ENCODE measurements around the gene CCDC40.
"Not testable (repeated sequence)": the region's sequence is repeated elsewhere in the genome, so short reads cannot be mapped to it uniquely, and the experiment has no call there.

Gene CCDC40

GRCh38 chr17:80023481-80024205, 12.8 kb upstream of the CCDC40 start:
- no peak for DNase-seq

DNA sequence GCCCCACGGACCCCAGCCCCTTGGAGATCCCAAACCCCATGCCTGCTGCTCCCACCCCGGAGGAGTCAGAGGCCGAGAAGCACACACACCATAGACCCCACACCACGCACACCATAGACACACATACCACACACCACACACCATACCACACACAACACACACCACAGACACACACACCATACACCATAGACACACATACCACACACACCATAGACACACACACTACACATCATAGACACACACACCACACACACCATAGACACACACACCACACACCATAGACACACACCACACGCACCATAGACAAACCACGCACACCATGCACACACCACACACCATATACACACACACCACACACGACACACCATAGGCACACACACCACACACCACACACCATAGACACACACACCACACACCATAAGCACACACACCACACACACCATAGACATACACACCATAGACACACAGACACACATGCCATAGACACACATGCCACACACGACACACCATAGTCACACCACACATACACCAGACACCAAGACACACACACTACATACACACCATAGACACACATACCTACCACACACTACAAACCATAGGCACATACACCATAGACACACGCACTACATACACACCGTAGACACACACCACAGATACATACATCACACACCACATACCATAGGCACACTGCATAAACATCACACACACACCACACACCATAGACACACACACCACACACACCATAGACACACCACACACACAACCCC, 12.1 kb upstream of the CCDC40 start:
- no peak for DNase-seq

- no peak for DNase-seq
Observed at GRCh38 chr17:80025140-80025539, 11.3 kb upstream of the CCDC40 start.

- DNase-seq = no peak
Observed at GRCh38 chr17:80025796-80026195, 10.6 kb upstream of the CCDC40 start.

DNA sequence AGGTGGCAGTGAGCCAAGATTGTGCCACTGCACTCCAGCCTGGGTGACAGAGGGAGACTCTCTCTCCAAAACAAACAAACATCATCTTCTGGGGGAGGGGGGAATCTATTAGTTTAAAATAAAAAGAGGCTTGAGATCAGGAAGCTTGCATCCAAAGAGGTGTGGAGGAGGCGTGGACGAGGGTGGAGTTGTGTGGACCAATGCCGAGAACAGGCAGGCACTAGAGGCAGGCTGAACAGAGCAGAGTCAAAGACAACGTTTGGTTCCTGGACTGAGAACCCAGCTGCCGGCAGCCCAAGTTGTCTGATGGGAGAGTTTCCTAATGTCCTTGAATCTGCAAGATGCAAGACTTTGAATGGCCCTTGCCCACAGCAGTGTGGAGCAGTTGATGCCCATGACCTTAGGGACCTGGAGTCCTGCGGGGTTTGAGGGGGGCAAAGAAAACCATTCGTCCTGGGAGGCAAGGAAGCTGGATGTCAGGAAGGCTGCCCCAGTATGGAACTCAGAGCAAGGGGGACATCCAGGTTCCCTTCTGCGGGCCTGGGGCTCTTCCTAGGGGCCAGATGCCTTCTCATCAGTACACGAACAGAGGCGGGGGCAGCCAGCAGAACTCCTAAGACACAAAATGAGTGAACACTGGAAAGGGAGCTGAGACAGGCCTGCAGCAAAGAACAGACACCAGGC, 9.9 kb upstream of the CCDC40 start:
- no peak for DNase-seq

GRCh38 chr17:80027043-80027435, 9.4 kb upstream of the CCDC40 start:
- no peak for DNase-seq

GRCh38 chr17:80028030-80028429, 8.4 kb upstream of the CCDC40 start:
- no peak for DNase-seq

DNA sequence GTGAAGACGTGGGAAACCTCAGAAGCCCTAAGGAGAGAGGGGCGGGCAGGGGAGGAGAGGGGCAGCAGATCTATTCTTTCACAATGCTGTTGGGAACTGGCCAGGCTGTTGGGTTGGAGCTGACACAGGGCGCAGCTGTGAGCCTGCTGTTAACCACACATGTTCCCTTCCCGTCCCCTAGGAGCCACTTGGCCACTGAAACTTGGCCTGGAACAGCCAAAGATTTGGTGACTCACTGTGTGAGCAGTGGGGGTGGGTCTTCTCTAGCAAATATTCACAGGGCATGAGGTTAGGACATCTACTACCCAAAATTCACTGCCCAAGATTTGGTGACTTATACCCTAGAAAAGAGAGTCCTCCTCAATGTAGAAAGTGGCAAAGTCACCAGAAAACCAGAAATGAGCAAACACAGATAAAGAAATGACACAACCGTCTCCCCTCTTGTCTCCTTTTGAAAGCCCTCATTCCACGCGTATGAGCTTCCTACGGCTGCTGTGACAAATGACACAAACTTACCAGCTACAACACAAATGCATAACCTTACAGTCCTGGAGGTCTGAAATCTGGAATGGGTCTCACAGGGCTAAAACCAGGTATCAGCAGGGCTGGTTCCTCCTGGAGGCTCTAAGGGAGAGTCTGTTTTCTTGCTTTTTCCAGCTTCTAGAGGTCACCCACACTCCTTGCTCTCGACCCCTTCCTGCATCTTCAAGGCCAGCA, 7.0 kb upstream of the CCDC40 start:
- DNase-seq = no peak

DNA sequence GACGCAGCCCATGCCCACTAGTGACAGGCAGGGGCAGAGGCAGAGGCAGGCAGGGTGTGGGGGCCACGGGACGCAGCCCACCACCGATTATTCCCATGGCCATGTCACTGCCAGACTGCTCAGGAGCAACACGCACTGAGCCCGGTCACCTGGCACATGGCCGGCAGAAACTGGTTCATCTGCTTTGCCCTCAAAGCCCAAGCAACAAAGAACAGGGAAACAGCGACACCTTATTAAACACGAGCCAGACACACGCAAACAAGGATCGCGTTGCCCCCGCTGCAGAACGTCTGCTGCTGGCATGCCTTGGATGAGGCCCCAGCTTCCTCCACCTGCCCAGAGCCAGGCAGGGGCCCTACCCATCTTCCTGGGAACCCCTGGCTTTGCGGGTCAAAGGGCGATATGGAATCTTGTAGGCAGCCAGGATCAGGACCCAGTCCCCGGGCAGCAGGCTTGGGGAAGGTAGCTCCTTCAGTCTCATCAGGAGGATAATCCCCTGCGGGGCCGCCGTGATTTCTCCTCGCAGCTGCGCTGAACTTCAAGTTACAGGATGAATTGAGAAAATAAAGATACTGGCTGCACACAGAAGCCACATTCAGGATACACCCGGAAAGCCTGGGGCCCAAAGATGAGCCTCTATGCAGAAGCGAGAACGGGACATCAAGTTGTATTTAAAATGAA, 5.6 kb upstream of the CCDC40 start:
- DNase-seq = peak; percentile 17

DNA sequence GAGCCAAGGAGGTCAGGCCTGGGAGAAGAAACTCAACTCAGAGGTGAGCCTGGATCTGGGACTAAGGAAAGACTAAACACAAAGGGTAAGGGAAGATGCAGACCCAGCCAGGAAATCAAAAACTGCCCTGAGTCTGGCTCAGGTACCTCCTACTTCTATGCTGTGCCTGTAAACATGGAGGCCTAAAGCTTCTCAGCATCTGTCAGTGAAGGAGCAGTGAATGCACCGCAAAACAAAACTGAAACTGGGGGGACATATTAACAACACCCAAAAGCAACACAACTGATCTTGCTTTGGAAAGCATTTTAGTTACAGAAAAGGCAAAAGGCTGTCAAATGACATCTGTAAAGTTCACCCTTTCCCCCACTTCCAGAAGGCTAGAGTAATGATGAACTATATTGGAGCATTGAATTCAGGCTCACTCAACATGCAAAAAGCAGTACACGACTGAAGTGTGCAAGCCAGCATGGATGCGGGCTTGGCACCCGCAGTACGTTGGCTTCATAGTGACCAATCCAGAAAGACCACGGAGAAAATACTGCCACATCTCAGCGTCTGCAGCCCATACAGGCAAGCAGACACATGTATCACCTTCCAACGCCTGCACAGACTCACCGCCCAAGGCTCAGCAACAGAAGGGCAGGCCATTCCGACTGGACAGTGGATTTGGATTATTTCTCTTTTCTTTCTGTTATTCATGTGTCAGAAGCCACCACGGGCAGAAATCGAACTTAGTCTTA, 4.6 kb upstream of the CCDC40 start:
- DNase-seq = no peak

GRCh38 chr17:80032614-80033171, 3.7 kb upstream of the CCDC40 start:
- no peak for DNase-seq

DNA sequence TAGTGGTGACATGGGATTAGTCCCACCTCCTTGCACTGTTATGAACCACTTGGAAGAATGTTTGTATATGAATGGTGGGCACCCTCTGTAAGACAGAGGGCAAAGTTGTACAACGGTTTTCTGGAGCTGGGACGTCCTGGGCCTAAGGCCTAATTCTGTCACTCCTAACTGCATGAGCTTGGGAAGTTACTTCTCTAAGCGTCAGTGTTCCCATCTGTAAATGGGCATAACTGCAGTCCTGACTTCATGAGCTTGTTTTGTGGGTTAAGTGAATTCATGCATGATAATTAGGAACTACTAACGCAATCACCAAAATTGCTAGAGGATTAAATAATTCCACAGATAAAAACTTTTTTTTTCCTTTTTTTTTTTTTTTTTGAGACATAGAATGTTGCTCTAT, 2.6 kb upstream of the CCDC40 start:
- no peak for DNase-seq

DNA sequence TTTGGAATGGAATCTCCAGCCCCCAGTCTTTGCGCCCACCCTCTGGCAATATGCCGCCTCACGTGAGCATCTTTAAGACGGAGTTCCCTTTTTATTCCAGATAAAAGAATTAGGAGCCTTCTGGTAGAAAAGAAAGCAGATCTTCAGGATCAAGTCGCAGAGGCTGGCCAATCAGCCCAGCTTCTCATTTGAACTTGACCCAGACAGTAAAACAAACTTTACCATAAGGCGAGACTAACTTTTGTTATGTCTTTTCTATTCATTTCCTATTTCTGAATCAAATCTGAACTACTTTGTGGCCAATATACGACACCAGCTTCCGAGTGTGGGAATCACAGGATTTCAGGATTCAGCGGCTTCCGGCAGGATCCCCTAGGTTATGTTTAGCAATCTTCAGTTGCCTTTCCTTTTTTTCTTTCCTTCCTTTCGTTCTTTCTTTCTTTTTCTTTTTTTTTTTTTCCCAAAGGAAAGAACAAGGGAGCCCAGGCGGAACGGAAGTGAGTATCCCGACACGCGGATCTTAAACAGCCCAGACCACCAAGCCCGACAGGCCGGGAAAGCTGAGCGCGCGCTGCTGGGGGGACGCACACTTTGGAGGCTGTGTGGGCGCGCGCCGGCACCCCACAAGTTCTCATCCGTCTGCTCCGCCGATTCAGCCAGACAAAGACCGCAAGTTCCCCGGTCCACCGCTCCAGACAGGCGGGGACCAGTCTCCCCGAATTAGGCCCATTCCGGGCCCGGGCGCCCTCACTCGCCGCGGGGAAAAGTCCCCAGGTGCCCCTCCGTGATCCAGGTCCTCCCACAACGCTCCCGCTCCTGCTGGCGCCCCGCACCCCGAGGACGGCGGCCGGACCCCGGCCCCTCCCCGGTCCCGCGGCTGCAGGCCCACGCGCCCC, 1.4 kb upstream of the CCDC40 start:
- peak; percentile 30 for DNase-seq

DNA sequence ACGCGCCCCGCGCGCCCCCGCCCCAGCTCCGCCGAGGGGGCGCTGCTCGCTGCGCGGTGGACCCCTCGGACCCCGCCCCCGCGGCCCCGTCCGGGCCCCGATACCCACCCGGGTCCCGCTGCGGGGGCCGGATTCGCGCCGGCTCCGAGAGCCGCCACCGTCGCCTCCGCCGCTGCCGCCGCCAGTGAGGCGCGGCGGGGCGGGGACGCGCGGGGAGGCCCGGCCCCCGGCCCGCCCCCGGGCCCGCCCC, 830 bp upstream of the CCDC40 start, which contains the start of gene TBC1D16:
Gene TBC1D16 (minus strand): TSS at position 186 of the 250 bp plus-strand sequence. CDS start 22,325 bp downstream, outside the sequence.
- no peak for DNase-seq

DNA sequence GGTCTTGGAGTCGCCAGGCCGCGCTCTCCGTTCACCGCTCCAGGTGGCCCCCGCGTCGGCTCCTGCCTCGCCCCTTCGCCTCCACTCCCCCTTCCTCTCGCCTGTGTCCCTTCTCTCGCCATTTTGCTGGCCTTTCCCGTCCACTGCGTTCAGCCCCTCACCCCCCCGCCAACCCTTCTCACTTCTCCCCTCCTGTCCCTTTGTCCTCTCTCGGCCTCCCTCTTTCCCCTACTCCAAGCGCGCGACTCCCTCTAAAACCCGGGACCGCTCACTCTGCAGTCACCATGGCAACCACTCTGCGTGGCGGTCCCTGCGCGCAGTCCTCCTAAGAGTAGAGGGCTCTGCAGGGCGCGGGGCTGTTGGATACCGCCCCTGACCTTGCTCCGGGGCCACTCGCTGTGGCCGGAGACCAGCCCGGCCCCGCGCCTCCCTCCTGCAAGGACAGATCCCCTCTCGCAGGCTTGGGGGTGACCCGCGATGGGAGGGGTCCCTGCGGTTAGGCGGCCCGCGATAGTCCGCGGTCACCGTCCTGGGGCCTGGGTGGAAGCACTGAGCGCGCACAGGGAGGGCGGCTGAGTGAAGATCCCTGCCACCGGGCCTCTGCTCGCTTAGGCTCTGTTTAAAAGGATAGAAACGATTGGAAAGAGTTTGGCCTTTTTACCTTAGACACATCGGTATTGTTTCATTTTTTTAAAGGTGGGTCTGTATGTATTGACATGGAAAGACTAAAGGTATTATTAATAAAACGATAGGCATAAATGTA, 454 bp downstream of the CCDC40 start:
- peak; percentile 82 for DNase-seq

- DNase-seq = no peak
Observed at GRCh38 chr17:80043963-80044362, 7.5 kb downstream of the CCDC40 start.

DNA sequence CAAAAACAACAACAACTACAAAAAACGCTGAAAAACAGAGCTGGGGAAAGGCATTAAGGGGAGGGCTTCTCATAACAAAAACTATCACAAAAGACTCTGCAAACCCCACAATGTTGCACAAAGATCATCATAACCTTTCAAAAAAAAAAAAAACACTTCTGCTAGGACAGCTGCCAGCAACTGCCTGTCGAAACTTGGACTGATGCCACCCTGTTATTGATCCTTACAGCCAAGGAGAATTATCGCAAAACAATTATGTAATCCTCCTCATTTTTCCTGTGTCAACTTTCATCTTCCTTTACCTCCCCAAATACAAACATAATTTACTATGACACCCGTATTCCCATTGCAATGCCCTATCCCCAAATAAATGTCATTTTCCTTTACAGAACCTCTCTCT, 9.3 kb downstream of the CCDC40 start:
- DNase-seq = no peak

DNA sequence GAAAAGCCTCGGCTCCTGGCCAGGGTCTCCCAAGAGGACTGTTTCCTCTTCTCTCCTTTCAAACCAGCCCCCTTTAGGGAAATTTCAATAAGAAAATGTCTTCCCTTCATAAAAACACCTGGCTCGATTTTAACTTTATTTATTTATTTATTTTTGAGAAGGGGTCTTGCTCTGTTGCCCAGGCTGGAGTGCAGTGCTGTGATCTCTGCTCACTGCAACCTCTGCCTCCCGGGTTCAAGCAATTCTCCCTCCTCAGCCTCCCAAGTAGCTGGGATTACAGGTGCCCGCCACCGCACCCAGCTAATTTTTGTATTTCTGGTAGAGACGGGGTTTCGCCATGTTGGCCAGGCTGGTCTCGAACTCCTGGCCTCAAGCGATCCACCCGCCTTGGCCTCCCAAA, 10.3 kb downstream of the CCDC40 start:
- DNase-seq = not testable (repeated sequence)

DNA sequence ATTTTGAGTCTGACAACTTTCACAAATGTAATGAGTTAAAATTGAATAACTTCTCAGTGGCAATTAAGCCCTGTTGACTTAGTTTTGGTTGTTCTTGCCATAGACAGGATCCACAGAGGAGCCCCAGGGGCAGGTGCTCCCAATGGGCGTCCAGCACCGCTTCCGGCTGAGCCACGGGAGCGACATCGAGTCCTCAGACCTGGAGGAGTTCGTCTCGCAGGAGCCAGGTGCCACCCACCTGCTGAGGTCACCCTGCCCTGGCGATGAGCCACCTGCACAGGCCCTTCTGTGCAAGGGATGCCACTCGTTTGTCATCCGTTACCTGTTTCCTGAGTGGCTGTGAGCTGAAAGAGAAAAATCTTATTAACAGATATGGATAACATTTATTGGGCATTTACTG, 10.7 kb downstream of the CCDC40 start:
- no peak for DNase-seq

GRCh38 chr17:80049986-80050385, 13.5 kb downstream of the CCDC40 start:
- DNase-seq = no peak
